ENCODE measurements around the gene USP25. TPM values are rescaled to one million over a fixed set of nuclear protein-coding genes. Genes with fewer than 3 reads are reported as not detected.

Gene USP25
- total RNA-seq, 2 donors from 2014 or later, result 32.0 to 43.5 TPM

- H3K27ac ChIP-seq, result no peak overlapping the region
- ATAC-seq (ENCODE audit: insufficient number of reproducible peaks, low FRiP score, low read depth) (no peak), DNase-seq (ENCODE audit: low spot score) (no peak)
- no peaks in the 10 kb centered on the region for H3K9me3 ChIP-seq
- TF ChIP-seq CTCF (IDR thresholded peaks at IDR 0.05), result no peak
- no peaks in the 10 kb centered on the region for H3K27me3 ChIP-seq (replicated peaks; ENCODE audit: insufficient read depth)
- H3K36me3 ChIP-seq, result no peaks in the 10 kb centered on the region
- no peaks in the 10 kb centered on the region for H3K4me1 ChIP-seq (ENCODE audit: control insufficient read depth in 1 of 2, low read depth in 2 of 2)
- H3K4me3 ChIP-seq, result no peak overlapping the region
Observed at GRCh38 chr21:15719976-15720375, 9.8 kb upstream of the USP25 start.

DNA sequence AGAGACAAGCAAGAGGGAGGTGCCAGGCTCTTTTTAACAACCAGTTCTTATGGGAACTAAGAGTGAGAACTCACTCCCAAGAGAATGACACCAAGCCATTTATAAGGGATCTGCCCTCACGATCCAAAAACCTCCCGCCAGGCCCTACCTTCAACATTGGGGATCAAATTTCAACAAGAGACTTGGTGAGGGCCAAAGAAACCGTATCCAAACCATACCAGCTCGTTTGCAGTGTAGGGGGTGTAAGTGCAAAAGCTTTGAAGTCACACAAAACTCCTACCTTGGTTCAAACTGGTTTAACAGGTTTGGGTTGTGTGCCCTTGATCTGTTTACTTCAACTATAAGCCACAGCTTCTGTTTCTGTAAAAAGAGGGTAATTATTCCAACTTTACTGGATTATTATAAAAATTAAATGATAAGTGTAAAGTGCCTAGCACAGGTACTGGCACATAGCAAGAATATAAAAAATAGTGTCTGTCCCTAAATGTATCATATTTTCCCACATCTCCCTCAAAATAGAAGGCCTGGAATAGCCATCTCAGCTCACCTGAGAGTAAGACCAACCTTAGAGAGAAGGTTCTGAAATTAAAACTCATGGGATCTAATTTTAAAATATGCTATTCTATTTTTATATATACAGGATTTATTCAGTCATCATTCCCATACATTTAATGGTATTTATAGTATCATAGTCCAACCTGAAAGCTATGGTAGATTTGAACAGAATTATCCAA lies 7.0 kb upstream of the USP25 start:
- H3K27ac ChIP-seq, result no peak overlapping the region
- no peaks in the 10 kb centered on the region for H3K9me3 ChIP-seq
- H3K27me3 ChIP-seq (replicated peaks; ENCODE audit: insufficient read depth), result no peaks in the 10 kb centered on the region
- ATAC-seq (ENCODE audit: insufficient number of reproducible peaks, low FRiP score, low read depth) (no peak), DNase-seq (ENCODE audit: low spot score) (no peak)
- no peak for TF ChIP-seq CTCF (IDR thresholded peaks at IDR 0.05)
- H3K4me1 ChIP-seq (ENCODE audit: control insufficient read depth in 1 of 2, low read depth in 2 of 2), result no peaks in the 10 kb centered on the region
- H3K36me3 ChIP-seq, result no peaks in the 10 kb centered on the region
- no peak overlapping the region for H3K4me3 ChIP-seq

- H3K9me3 ChIP-seq, result no peaks in the 10 kb centered on the region
- ATAC-seq (ENCODE audit: insufficient number of reproducible peaks, low FRiP score, low read depth) (no peak), DNase-seq (ENCODE audit: low spot score) (no peak)
- H3K27ac ChIP-seq, result no peak overlapping the region
- H3K4me3 ChIP-seq, result no peak overlapping the region
- H3K36me3 ChIP-seq, result no peaks in the 10 kb centered on the region
- no peak for TF ChIP-seq CTCF (IDR thresholded peaks at IDR 0.05)
- no peaks in the 10 kb centered on the region for H3K27me3 ChIP-seq (replicated peaks; ENCODE audit: insufficient read depth)
- H3K4me1 ChIP-seq (ENCODE audit: control insufficient read depth in 1 of 2, low read depth in 2 of 2), result peaks cover 0 to 6% of the 10 kb centered on the region in 2 donors
Observed at GRCh38 chr21:15725949-15726348, 3.8 kb upstream of the USP25 start.

GRCh38 chr21:15728046-15728445 lies 1.7 kb upstream of the USP25 start:
- DNase-seq (ENCODE audit: low spot score) (no peak), ATAC-seq (ENCODE audit: insufficient number of reproducible peaks, low FRiP score, low read depth) (no peak)
- H3K27ac ChIP-seq, result no peak overlapping the region

DNA sequence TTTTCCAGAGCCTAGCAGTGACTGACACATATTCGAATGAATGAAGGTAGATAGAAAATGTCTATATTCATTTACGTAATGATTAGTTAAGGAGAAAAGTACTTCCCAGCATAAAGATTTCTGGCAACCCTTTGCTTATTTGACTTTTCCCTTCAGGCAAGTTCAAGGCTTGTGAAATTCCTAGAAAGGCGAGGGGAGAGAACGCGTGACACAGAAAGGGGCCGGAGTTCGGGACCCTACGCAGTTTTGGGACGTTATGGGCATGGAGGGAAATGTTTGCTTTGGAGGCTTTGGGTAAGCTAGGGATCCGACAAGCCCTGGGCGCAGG lies 472 bp upstream of the USP25 start:
- H3K27ac ChIP-seq, result peak overlapping the region; percentile 69 to 93
- H3K4me1 ChIP-seq (ENCODE audit: control insufficient read depth in 1 of 2, low read depth in 2 of 2), result peaks cover 17 to 19% of the 10 kb centered on the region in 2 donors
- no peaks in the 10 kb centered on the region for H3K9me3 ChIP-seq
- no peaks in the 10 kb centered on the region for H3K36me3 ChIP-seq
- peak overlapping the region; percentile 96 for H3K4me3 ChIP-seq
- no peak for TF ChIP-seq CTCF (IDR thresholded peaks at IDR 0.05)
- H3K27me3 ChIP-seq (replicated peaks; ENCODE audit: insufficient read depth), result no peaks in the 10 kb centered on the region
- no peak for ATAC-seq (ENCODE audit: insufficient number of reproducible peaks, low FRiP score, low read depth)
- no peak for DNase-seq (ENCODE audit: low spot score)

More at GRCh38 chr21:15728046-15728445, 1.7 kb upstream of the USP25 start:
- H3K4me3 ChIP-seq, result no peak overlapping the region
- H3K9me3 ChIP-seq, result no peaks in the 10 kb centered on the region
- H3K4me1 ChIP-seq (ENCODE audit: control insufficient read depth in 1 of 2, low read depth in 2 of 2), result peaks cover 12 to 19% of the 10 kb centered on the region in 2 donors
- H3K27me3 ChIP-seq (replicated peaks; ENCODE audit: insufficient read depth), result no peaks in the 10 kb centered on the region
- no peak for TF ChIP-seq CTCF (IDR thresholded peaks at IDR 0.05)
- no peaks in the 10 kb centered on the region for H3K36me3 ChIP-seq

Measured in thoracic aorta (tissue), 2 donors.